Right renal cortex interstitium (tissue), 3 donors: Measurements from ENCODE around the gene TXNDC8. TPM values are rescaled to one million over a fixed set of nuclear protein-coding genes. Genes with fewer than 3 reads are reported as not detected.
"Not testable (repeated sequence)": the region's sequence is repeated elsewhere in the genome, so short reads cannot be mapped to it uniquely, and the experiment has no call there.

Experiments used
- DNase-seq, 3 donors: peaks; one replicate each; pipeline ENCODE4 v3.0.0-alpha.2; 2013; ENCODE audit warnings: low read depth in 3 of 3, low spot score in 2 of 3
- polyA plus RNA-seq, 3 donors: library from polyadenylated mRNA; unstranded; fragments of 120-200 nt; gene quantifications; one replicate each; pipeline ENCODE4 v1.2.1, GENCODE V29; 2013; ENCODE audit not compliant: insufficient read length in 3 of 3

Gene TXNDC8
- polyA plus RNA-seq, 3 donors = not detected

- DNase-seq = no peak
Measured at GRCh38 chr9:110328763-110329162, 8.9 kb downstream of the TXNDC8 start.

DNA sequence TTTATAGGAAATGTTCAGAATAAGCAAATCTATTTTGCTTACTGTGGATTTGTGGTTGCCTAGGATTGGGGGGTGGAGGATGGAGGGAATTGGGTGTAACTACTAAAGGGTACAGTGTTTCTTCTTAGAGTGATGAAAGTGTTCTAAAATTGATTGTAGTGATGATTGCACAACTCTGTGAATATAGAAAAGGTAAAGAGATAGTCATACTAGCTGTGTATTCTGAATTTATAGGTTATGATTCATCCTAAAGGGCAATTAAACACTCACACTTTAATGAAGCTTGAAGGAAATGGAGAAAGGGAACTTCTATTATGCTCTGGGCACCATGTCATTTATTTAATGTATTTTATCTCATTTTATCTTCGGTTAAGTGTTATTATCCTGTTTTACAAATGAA, 9.9 kb downstream of the TXNDC8 start:
- DNase-seq = no peak

DNA sequence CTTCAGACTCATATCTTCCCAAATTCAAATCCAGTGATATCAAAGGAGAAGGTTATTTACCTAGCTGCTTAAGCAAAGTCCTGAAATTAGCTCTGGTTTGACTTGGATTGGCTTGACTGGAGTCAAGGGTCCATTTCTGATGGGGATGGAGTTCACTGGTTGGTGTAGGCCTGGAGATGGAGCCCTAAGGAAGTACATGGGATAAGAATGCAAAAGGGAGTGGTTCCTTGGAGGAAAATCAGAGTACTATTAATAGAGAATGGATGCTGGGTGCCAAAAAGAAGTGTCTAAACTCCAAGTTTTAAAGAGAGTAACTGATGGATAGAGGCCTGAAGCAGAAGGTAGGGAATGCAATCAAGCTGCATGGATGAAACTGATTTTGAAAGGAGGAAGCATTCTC, 13.8 kb downstream of the TXNDC8 start:
- DNase-seq = no peak

DNA sequence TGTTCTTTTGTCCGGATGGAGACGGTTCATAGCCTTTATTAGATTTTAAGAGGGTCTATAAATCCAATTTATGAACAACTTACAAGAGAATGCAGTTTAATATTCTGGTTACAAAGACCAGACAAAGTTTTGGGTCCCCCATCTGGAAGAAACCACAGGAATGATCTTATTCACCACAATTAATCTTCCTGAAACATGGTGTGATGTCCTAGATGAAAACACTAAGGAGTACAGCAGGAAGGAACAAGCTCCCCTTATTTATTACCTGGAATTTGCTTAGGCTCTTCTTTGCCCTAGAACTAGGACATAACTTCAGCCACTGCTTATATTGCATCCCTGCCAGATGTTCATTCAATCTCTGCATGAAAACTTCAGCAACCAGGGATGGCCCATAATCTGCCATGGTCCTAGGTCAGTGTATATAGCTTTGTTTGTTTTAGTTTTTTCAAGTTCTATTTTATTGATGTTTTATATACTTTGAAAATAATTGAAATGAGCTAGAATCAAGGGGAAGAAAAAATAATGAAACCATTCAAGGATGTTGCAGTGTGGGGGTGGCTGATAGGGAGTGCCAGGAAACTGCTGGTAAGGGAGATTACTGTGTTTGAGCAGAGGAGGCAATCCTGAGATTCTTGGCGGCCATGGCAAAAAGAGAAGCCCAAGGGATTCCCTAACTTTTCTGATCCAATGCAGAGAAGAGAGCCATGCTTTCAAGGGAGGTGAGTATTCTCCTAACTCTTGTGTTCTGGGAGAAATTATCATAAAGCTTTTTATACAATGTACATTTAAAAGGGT, 16.8 kb downstream of the TXNDC8 start:
- DNase-seq = no peak

GRCh38 chr9:110319781-110320492, 17.7 kb downstream of the TXNDC8 start:
- DNase-seq = no peak

DNA sequence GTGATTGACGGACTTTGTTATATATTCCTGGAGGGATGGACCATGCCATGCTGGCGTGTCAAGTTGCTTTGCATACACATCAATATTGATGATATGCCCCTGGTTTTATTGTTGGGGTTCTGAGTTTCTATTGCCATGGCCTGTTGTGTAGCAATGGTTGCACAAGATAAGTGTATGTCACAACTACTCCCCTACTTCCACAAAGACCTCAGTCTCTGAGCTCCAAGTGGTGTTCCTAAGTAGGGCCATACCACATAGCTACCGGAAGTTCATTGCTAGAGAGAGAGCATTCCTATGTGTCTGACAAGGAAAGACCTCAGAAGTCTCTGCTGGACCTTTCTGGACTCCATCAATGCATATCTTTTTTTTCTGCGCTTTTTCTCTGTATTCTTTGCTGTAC, 19.8 kb downstream of the TXNDC8 start:
- no peak for DNase-seq

DNA sequence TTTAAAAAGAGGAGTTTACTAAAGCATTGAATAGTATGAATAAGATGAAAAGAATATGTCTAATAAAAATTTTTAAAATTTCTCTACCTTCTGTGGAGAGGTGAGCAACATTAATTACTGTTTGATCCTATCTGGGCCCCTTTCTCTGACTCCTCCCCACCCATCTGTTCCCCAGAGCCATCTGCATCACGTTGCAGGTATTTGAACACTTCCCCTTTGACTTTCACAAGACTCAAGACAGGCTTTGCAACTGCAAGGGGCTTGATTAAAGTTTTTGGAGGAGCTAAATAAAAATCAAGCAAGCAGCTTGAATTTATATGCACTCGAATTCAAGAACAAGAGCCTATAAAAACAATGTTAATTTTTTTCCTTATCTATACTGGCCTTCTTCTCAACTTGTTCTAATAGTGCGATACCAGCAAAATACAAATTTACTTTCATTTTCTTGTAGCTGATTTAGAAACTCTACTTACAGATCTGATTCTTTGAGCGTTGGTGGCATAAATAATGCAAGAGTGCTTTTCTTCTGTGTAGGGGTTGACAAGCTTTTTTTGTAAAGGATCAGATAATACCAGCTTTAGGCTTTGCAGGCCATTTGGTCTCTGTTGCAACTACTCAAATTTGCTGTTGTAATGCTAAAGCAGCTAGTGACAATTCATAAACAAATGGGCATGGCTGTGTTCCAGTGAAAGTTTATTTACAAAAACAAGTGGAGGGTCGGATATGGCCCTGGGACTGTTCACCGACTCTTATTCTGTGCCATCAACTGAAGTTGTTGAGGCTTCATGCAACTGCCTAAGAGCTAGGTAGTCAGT, 21.2 kb downstream of the TXNDC8 start:
- no peak for DNase-seq

DNA sequence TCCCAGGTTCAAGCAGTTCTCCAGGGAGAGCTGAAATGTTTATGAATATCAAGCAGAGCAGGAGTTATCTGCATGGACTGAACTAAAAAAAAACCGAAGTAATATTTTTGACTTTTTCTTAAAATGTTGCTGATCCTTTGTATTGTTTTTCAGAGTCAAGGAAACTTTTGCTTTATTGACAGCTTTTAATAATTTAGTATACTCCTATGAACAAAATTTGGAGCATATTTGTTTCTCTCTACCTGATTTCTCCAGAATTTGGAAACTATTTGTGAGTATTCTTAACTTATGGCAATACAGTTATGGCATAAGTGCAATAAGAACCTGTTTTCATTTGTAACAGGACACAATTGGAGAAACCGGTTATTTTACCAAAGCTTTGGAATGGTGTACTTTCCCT, 25.7 kb downstream of the TXNDC8 start:
- not testable (repeated sequence) for DNase-seq

- no peak for DNase-seq
Measured at GRCh38 chr9:110309681-110310080, 28.0 kb downstream of the TXNDC8 start.

DNA sequence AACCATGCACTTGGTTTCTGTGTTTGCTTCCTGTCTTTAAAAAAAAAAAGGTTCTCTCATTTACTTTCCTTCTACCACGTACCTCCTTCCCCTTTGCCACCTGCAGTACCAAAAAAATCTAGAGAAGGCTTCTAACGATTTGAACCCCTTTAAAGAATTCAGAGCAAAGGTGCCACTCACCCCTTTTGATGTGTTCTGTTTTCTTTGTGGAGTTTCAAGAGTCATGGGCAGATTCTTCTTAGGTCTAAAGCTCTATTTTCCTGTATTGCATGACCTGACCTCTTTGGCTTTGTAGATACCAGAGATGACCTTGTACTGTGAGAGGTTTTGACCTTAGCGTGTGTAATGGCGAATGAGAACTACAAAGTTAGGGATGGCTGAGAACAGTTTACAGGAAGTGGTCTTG, 29.0 kb downstream of the TXNDC8 start:
- DNase-seq = no peak

GRCh38 chr9:110307191-110307590, 30.5 kb downstream of the TXNDC8 start:
- no peak for DNase-seq

DNA sequence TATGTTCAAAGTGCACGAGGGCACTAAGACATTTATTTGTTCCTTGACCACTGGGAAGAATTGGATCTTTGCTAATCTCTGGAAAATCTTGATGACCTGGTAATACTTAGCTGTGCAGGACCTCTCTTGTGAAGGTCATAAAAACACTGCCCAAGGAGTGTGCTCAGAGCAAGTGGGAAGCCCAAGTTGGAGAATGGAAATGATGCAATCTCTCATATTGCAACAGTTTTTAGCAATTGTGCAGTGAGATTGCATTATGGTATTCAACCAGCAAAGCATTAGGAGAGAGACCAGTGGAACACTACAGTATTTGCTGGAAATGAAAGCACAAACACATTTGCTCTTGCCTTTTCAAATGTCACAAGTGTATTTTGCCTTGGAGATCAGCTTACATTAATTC, 34.5 kb downstream of the TXNDC8 start:
- DNase-seq = no peak

DNA sequence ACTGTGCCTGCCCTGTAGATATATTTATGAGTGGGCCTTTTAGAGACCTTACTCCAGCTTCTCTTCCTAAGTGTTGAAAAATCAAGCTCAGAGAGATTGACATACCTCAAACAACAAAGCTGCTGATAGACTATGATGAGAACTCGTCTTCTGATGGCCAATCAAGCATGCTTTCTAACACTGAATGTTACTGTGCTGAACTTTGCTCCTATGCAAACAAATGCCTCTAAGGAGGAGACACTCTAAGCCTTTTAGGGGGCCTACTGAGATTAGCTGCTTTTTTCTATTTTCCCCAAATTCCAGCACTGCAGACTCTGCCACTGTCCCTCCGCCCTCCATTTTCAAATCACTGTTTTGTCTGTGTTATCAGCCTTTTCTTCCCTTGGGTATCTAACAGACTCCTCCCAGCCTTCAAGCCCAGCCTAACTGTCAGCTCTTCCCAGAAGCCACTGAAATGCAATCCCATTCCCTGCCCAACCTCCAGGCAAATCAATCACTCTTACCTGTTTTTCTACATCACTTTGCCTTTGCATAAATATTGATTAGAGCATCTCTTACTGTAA, 39.5 kb downstream of the TXNDC8 start:
- no peak for DNase-seq

DNA sequence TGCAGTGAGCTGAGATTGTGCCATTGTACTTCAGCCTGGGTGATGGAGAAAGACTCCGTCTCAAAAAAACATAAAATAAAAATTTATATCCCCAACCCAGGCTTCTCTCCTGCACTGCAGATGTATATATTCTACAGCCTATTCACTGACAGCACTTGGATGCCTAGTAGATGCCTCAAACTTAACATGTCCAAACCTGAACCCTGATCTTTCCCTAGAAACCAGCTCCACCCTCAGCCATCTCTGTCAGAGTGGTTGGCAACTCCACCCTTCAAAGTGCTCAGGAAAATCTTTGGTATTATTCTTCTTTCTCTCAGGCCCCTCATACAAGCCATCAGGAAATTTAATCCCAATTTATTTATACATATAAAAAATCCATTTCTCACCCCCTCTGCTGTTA, 44.4 kb downstream of the TXNDC8 start:
- no peak for DNase-seq

DNA sequence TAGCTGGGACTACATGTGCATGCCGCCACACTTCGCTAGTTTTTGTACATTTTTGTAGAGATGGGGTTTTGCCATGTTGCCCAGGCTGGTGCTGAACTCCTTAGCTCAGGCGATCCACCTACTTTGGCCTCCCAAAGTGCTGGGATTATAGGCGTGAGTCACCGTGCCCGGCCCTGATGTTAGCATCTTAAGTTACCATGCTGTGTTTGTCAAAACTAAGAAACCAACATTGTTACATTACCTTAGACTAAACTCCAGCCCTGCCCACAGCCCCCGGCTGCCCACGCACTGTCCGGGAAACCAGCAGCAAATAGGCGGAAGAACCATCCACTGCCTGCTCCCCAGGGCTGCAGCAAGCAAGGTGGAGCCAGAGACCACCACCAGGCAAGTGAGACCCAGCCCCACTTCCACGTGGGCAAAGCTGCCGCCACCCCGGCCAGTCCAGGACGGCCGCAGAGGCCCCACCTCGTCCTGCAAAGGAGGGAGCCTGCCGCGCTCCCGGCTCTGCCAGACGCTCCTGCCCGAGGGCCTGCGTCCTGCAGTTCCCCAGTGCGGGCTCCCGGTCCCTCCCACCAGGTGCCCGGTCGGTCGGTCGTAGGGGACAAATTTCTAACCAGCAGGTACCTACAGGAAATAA, 45.6 kb downstream of the TXNDC8 start:
- no peak for DNase-seq

DNA sequence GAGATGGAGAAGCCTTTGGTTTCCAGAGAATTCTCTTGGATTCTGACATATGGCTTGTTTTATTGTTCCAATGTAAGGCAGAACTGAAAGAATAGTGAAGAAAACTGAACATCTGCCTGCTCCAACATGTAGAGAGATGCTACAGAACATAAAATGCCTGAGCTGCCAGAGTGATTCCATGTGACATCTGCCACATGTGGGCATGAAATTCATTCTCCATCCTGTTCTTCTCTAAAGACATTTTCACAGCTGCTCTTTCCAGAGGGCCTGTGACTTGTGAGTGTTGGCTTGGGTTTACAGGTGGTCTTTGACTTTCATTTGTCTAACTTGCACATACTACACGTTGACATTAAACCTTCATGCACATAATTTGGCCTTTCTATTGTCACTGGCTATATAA, 47.7 kb downstream of the TXNDC8 start:
- no peak for DNase-seq

GRCh38 chr9:110288503-110288902, 49.2 kb downstream of the TXNDC8 start:
- DNase-seq = no peak

DNA sequence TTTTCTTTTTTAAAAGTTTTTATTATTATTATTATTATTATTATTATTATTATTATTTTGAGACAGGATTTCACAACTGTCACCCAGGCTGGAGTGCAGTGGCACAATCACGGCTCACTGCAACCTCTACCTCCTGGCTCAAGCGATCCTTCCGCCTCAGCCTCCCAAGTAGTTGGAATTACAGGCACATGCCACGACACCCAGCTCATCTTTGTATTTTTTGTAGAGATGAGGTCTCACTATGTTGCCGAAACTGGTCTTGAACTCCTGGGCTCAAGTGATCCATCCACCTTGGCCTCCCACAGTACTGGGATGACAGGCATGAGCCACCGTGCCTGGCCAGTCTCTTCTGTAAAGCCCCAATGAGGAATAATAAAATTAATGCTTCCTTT, 50.4 kb downstream of the TXNDC8 start:
- no peak for DNase-seq

DNA sequence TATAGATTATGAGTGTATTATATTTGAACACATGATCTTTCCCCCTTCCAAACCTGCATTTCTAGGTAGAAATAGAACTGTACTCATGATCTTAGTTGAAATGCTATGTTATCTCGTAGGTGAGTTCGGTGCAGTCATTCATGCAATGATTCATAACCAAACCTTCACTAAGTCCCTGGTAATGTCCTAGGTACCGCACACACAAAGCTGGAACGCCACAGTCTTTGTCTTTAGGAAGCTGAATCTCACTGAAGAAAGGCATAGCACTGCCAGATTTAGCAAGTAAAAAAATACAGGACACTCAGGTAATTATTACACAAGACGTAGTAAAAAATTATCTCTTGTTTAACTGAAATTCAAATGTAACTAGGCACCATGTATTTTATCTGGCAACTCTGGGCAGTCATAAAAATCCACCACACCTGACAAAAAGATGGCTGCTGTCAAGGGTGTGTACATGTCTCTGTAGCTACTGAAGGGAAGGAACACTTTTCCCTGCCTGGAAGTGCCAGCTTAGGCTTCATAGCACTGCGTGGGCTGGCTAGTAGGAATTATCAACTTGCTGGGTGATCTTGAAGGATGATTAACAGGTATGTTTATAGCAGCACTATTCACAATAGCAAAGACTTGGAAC, 53.3 kb downstream of the TXNDC8 start:
- no peak for DNase-seq

- no peak for DNase-seq
Measured at GRCh38 chr9:110283751-110284150, 53.9 kb downstream of the TXNDC8 start.
